Trophoblast cell (in vitro differentiated cells and primary cell): Measurements from ENCODE around the gene RCAN3.
"Not testable (repeated sequence)": the region's sequence is repeated elsewhere in the genome, so short reads cannot be mapped to it uniquely, and the experiment has no call there.

Source experiments
- DNase-seq, 2 donors: peaks; one replicate each; pipeline ENCODE4 v3.0.0-alpha.2; 2016
- H2AFZ ChIP-seq: 2 replicates; pipeline ENCODE4 v1.6.1; 2013; ENCODE audit warnings: low read length, moderate library complexity, mild to moderate bottlenecking; ENCODE audit not compliant: insufficient read depth, poor library complexity
- H2AK5ac ChIP-seq: 2 replicates; pipeline ENCODE4 v1.6.1; 2013; ENCODE audit warnings: mild to moderate bottlenecking, low read length
- H2BK120ac ChIP-seq: 2 replicates; pipeline ENCODE4 v1.6.1; 2013; ENCODE audit warnings: low read length, mild to moderate bottlenecking, moderate library complexity; ENCODE audit not compliant: insufficient read depth, poor library complexity
- H2BK12ac ChIP-seq: 2 replicates; pipeline ENCODE4 v1.6.1; 2013; ENCODE audit warnings: mild to moderate bottlenecking, low read length, moderate library complexity
- H2BK5ac ChIP-seq: 2 replicates; pipeline ENCODE4 v1.6.1; 2013; ENCODE audit warnings: low read length, low read depth, moderate library complexity, mild to moderate bottlenecking; ENCODE audit not compliant: poor library complexity
- H3K14ac ChIP-seq: 2 replicates; pipeline ENCODE4 v1.6.1; 2013; ENCODE audit warnings: mild to moderate bottlenecking, low read length
- H3K18ac ChIP-seq: 2 replicates; pipeline ENCODE4 v1.6.1; 2013; ENCODE audit warnings: mild to moderate bottlenecking, low read length
- H3K23ac ChIP-seq: 2 replicates; pipeline ENCODE4 v1.6.1; 2013; ENCODE audit warnings: low read length
- H3K27ac ChIP-seq: 2 replicates; pipeline ENCODE4 v1.5.1; 2013; ENCODE audit warnings: low read depth, mild to moderate bottlenecking, inconsistent platforms, low read length, moderate library complexity
- H3K27me3 ChIP-seq: 2 replicates; pipeline ENCODE4 v1.6.1; 2013; ENCODE audit warnings: inconsistent platforms, mild to moderate bottlenecking, low read length, moderate library complexity; ENCODE audit not compliant: insufficient read depth
- H3K36me3 ChIP-seq, 2 experiments: 1 replicate in 1 of 2; 2 replicates in 1 of 2; pipeline ENCODE4 v1.6.1; 2013; ENCODE audit warnings: low read length in 2 of 2, mild to moderate bottlenecking in 2 of 2, moderate library complexity in 1 of 2; ENCODE audit not compliant: insufficient read depth in 2 of 2, control insufficient read depth in 1 of 2
- H3K4ac ChIP-seq: 2 replicates; pipeline ENCODE4 v1.6.1; 2013; ENCODE audit warnings: low read depth, mild to moderate bottlenecking, low read length, moderate library complexity
- H3K4me1 ChIP-seq, 2 experiments: 1 replicate in 1 of 2; 2 replicates in 1 of 2; pipeline ENCODE4 v1.6.1; 2013; ENCODE audit warnings: low read length in 2 of 2, mild to moderate bottlenecking in 2 of 2, moderate library complexity in 1 of 2; ENCODE audit not compliant: insufficient read depth in 2 of 2, control insufficient read depth in 1 of 2
- H3K4me2 ChIP-seq: 2 replicates; pipeline ENCODE4 v1.6.1; 2013; ENCODE audit warnings: inconsistent platforms, mild to moderate bottlenecking, low read length, moderate library complexity
- H3K4me3 ChIP-seq: 2 replicates; pipeline ENCODE4 v1.5.1; 2013; ENCODE audit warnings: mild to moderate bottlenecking, low read depth, low read length, inconsistent platforms
- H3K79me1 ChIP-seq: one replicate; pipeline ENCODE4 v1.6.1; 2013; ENCODE audit warnings: low read length
- H3K79me2 ChIP-seq: 2 replicates; pipeline ENCODE4 v1.6.1; 2013; ENCODE audit warnings: low read length, mild to moderate bottlenecking; ENCODE audit not compliant: control insufficient read depth, insufficient read depth, poor library complexity
- H3K9ac ChIP-seq: 2 replicates; pipeline ENCODE4 v1.6.1; 2013; ENCODE audit warnings: mild to moderate bottlenecking, low read length
- H3K9me3 ChIP-seq: 2 replicates; pipeline ENCODE4 v1.6.1; 2013; ENCODE audit warnings: low read depth, mild to moderate bottlenecking, control low read depth, inconsistent platforms, low read length; ENCODE audit not compliant: insufficient read depth
- H4K12ac ChIP-seq: 2 replicates; pipeline ENCODE4 v1.6.1; 2013; ENCODE audit warnings: low read depth, mild to moderate bottlenecking, low read length, moderate library complexity
- H4K8ac ChIP-seq: 2 replicates; pipeline ENCODE4 v1.6.1; 2013; ENCODE audit warnings: low read depth, mild to moderate bottlenecking, low read length, moderate library complexity
- H4K91ac ChIP-seq: one replicate; pipeline ENCODE4 v1.6.1; 2013; ENCODE audit warnings: low read depth, mild to moderate bottlenecking, low read length, moderate library complexity
- WGBS: extraction: QIAGEN DNeasy Blood & Tissue Kit; methylation state at CpG from one replicate; pipeline ENCODE4 v1.1.7; 2013; ENCODE audit warnings: missing lambda C conversion rate; ENCODE audit not compliant: insufficient read length, insufficient coverage; ENCODE audit errors: extremely low coverage; 5-methylcytosine and 5-hydroxymethylcytosine counted together

Gene RCAN3

GRCh38 chr1:24548070-24548469, 45.4 kb downstream of the RCAN3 start:
- H3K4ac ChIP-seq: no peak overlapping the region
- H3K79me2 ChIP-seq: no peaks in the 10 kb centered on the region
- no peak for DNase-seq
- no peak overlapping the region for H2AK5ac ChIP-seq
- no peak overlapping the region for H3K14ac ChIP-seq
- H3K9me3 ChIP-seq: no peaks in the 10 kb centered on the region
- no peak overlapping the region for H3K4me3 ChIP-seq
- no peak overlapping the region for H3K4me2 ChIP-seq
- no peaks in the 10 kb centered on the region for H3K36me3 ChIP-seq
- no peak overlapping the region for H4K91ac ChIP-seq
- peaks cover 0 to 4% of the 10 kb centered on the region in 2 experiments for H3K4me1 ChIP-seq
- H3K27me3 ChIP-seq: no peaks in the 10 kb centered on the region
- H3K23ac ChIP-seq: no peak overlapping the region
- no peak overlapping the region for H2BK120ac ChIP-seq
- no peak overlapping the region for H3K27ac ChIP-seq
- no peak overlapping the region for H3K18ac ChIP-seq
- no peak overlapping the region for H4K12ac ChIP-seq
- H4K8ac ChIP-seq: no peak overlapping the region
- no peak overlapping the region for H2BK5ac ChIP-seq
- no CpG with 5 or more reads among the region's 3 CpGs for WGBS
- no peak overlapping the region for H2AFZ ChIP-seq
- H3K9ac ChIP-seq: no peak overlapping the region
- H2BK12ac ChIP-seq: no peak overlapping the region
- H3K79me1 ChIP-seq: no peaks in the 10 kb centered on the region

- H3K23ac ChIP-seq, H2BK12ac ChIP-seq, H3K79me1 ChIP-seq, H3K4me1 ChIP-seq, H3K36me3 ChIP-seq, H4K91ac ChIP-seq, H3K4me3 ChIP-seq, H3K27me3 ChIP-seq, H2BK120ac ChIP-seq, H2AFZ ChIP-seq, H3K18ac ChIP-seq, H3K79me2 ChIP-seq, H3K9ac ChIP-seq, H3K4me2 ChIP-seq, H4K8ac ChIP-seq, H3K14ac ChIP-seq, H2AK5ac ChIP-seq, H3K4ac ChIP-seq, H4K12ac ChIP-seq, H3K27ac ChIP-seq, H3K9me3 ChIP-seq, H2BK5ac ChIP-seq, DNase-seq: not testable (repeated sequence)
- no CpG with 5 or more reads among the region's 5 CpGs for WGBS
Observed at GRCh38 chr1:24549210-24549609, 46.6 kb downstream of the RCAN3 start.

- Histone ChIP-seq H3K4ac (no peak overlapping the region), H2AK5ac (no peak overlapping the region), H3K36me3 (no peaks in the 10 kb centered on the region), H3K18ac (no peak overlapping the region), H2BK120ac (no peak overlapping the region), H3K4me1 (peaks cover 4 to 5% of the 10 kb centered on the region in 2 experiments), H3K9ac (no peak overlapping the region), H3K9me3 (no peaks in the 10 kb centered on the region), H2AFZ (no peak overlapping the region), H2BK12ac (no peak overlapping the region), H4K8ac (no peak overlapping the region), H3K27me3 (peaks cover 11% of the 10 kb centered on the region), H3K23ac (no peak overlapping the region), H3K79me1 (no peaks in the 10 kb centered on the region), H3K79me2 (no peaks in the 10 kb centered on the region), H4K91ac (no peak overlapping the region), H3K4me3 (no peak overlapping the region), H3K4me2 (no peak overlapping the region), H4K12ac (no peak overlapping the region), H3K27ac (no peak overlapping the region), H3K14ac (no peak overlapping the region), H2BK5ac (no peak overlapping the region)
- no CpG with 5 or more reads among the region's 13 CpGs for WGBS
- no peak for DNase-seq
Observed at GRCh38 chr1:24551290-24551959, 48.8 kb downstream of the RCAN3 start.

- Histone ChIP-seq H3K14ac (no peak overlapping the region), H2BK5ac (no peak overlapping the region), H4K12ac (no peak overlapping the region), H3K23ac (no peak overlapping the region), H3K9me3 (no peaks in the 10 kb centered on the region), H3K27ac (no peak overlapping the region), H2AK5ac (no peak overlapping the region), H2BK12ac (no peak overlapping the region), H2AFZ (no peak overlapping the region), H3K79me1 (no peaks in the 10 kb centered on the region), H4K8ac (no peak overlapping the region), H3K4me3 (no peak overlapping the region), H3K4ac (no peak overlapping the region), H3K27me3 (peaks cover 14% of the 10 kb centered on the region), H2BK120ac (no peak overlapping the region), H4K91ac (no peak overlapping the region), H3K79me2 (no peaks in the 10 kb centered on the region), H3K4me2 (no peak overlapping the region), H3K36me3 (no peaks in the 10 kb centered on the region), H3K4me1 (peaks cover 4 to 5% of the 10 kb centered on the region in 2 experiments), H3K9ac (no peak overlapping the region), H3K18ac (no peak overlapping the region)
- WGBS: no CpG with 5 or more reads among the region's 10 CpGs
- no peak for DNase-seq
Observed at GRCh38 chr1:24551960-24552571, 49.4 kb downstream of the RCAN3 start.
